HG03064 (cell line): Measurements from ENCODE around the gene OAS3.
"Not testable (repeated sequence)": the region's sequence is repeated elsewhere in the genome, so short reads cannot be mapped to it uniquely, and the experiment has no call there.

Source experiments
- ATAC-seq: cut with Tn5 transposase; IDR thresholded peaks from one replicate; pipeline ENCODE4 v1.9.1; 2021; ENCODE audit warnings: low read depth; ENCODE audit not compliant: unreplicated experiment

Gene OAS3

GRCh38 chr12:112937741-112938719 lies at the start of gene OAS3:
TSS of gene OAS3 (plus strand) at chr12:112938474. CDS start at chr12:112938531, 57 bp downstream.
- no peak for ATAC-seq

- ATAC-seq, result no peak
Observed at GRCh38 chr12:112891093-112892024, 46.9 kb upstream of the OAS3 start.

DNA sequence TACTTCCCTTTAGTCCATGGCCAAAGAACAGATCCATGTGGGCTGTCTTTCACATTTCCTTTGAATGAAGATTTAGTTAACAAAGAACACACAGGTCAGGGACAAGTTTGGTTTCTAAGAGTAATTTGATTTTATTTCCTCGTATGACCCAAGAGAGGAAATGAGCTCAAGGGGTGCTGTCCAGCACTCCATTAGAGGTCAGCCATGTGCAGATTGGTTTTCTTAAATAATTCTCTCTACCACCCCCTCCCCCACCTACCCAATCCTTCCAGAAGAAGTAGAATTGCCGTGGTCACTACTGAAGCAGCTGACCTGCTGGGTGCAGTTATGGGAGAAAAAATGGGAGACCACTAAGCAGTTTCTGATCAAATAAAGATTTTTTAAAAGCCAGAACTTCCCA lies 45.4 kb upstream of the OAS3 start:
- ATAC-seq, result no peak

DNA sequence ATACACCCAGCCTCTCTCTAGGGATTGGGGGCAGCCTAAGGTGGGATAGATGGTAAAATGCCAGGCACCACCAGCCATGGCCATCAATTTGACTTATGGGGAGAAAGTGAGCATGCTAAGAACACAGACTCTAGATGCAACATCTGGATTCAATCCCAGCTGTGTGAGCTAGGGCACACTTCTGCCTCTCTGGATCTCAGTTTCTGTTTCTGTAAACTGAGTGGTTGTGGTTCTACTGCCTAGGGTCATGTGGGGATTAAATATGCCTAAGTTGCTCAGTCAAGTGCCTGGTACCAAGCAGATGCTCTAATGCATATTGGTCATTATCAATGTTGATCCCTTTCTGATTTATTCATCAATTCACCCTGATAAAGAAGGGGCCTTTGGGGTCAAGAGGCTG lies 44.1 kb upstream of the OAS3 start:
- no peak for ATAC-seq

GRCh38 chr12:112898380-112898779 lies 39.9 kb upstream of the OAS3 start:
- ATAC-seq, result no peak

GRCh38 chr12:112900298-112901145 lies 37.8 kb upstream of the OAS3 start:
- ATAC-seq, result no peak

GRCh38 chr12:112901271-112901670 lies 37.0 kb upstream of the OAS3 start:
- no peak for ATAC-seq

DNA sequence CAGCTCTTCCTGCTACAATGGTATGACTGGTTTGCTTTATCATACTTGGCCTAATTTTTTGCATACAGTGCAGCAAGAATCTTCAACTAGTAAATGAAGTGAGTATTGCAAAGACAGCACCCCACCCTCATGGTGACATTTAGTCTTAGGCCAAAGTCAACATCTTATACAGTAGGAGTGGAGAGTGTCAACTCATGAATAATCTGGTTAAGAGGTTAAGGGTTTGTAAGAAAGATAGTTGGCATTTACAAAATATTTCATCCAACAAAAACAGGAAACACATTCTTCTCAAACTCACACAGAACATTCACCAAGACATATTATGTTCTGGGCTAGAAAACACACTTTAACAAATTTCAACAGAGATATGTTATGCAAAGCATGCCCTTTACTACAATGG lies 33.7 kb upstream of the OAS3 start:
- ATAC-seq, result no peak

DNA sequence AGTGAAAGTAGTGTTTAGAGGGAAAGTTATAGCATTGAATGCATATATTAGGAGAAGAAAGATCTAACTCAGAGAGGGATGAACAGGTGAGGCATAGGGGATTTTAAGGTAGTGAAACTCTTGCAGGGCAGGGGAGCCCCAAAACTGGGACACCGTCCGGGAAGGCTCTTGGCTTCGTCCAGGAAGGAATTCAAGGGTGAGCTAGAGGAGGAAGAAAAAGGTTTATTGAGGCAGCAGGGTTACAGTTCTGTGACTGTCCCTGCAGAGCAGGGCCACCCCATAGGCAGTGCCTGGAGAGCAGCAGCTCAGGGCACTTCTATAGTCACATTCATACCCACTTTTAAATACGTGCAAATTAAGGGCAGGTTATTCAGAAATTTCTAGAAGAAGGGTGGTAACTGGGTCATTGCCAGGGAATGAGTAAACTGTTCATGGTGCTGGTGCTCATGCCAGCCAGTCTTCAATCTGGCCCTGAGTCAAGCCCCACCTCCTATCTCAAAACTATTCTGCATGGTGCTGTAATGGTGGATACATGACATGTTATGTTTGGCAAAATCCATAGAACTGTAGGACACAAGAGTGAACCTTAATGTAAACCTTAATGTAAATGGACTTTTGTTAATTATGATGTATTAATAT lies 32.7 kb upstream of the OAS3 start:
- no peak for ATAC-seq

- peak; percentile 67 for ATAC-seq
Observed at GRCh38 chr12:112906712-112907414, 31.4 kb upstream of the OAS3 start, which contains the start of gene OAS1. TSS of gene OAS1 (plus strand) at chr12:112906962. CDS start at chr12:112907040, 78 bp downstream.

GRCh38 chr12:112907415-112908157 lies 30.7 kb upstream of the OAS3 start:
- ATAC-seq, result peak; percentile 49

DNA sequence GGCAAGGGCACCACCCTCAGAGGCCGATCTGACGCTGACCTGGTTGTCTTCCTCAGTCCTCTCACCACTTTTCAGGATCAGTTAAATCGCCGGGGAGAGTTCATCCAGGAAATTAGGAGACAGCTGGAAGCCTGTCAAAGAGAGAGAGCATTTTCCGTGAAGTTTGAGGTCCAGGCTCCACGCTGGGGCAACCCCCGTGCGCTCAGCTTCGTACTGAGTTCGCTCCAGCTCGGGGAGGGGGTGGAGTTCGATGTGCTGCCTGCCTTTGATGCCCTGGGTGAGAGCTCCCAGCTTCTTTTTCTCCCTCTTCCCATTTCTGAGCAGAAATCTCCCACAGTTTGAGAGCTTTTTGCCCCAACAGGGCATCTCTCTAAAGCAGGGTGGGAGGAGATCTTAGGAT lies 29.7 kb upstream of the OAS3 start:
- no peak for ATAC-seq

GRCh38 chr12:112909693-112910092 lies 28.6 kb upstream of the OAS3 start:
- no peak for ATAC-seq

DNA sequence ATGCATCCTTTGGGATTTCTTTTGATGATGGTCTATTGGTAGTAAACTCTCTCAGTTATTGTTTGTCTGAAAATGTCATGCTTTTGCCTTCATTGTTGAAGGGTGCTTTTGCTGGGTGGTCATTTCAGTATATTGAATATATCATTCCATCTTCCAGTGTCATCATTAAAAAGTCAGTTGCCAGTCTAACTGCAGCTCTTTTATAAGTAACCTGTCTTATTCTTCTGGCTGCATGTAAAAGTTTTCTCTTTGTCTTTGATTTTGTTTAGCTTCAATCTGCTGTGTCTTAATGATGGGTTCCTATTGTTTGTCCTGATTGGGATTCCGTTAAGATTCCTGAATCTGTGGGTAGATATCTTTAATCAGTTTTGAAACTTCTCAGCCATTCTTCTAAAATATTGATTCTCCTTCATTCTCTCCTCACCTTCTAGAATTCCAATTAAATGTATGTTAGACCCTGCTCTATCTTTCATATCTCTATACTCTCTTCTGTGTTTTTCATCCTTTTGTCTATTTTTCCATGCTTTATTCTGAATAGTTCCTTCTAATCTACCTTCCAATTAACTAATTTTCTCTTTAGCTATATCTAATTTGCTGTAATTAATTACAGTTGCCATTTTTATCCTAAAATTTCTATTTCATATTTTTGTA lies 25.1 kb upstream of the OAS3 start:
- no peak for ATAC-seq

DNA sequence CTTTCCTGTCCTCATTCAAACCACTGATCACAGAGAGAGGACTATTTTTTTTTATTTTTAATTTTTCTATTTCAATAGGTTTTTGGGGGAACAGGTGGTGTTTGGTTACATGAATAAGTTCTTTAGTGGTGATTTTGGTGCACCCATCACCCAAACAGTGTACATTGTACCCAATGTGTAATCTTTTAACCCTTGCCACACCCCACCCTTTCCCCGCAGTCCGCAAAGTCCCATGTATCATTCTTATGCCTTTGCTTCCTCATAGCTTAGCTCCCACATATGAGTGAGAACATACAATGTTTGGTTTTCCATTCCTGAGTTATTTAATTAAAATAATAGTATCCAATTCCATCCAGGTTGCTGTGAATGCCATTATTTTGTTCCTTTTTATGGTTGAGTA lies 24.4 kb upstream of the OAS3 start:
- not testable (repeated sequence) for ATAC-seq

DNA sequence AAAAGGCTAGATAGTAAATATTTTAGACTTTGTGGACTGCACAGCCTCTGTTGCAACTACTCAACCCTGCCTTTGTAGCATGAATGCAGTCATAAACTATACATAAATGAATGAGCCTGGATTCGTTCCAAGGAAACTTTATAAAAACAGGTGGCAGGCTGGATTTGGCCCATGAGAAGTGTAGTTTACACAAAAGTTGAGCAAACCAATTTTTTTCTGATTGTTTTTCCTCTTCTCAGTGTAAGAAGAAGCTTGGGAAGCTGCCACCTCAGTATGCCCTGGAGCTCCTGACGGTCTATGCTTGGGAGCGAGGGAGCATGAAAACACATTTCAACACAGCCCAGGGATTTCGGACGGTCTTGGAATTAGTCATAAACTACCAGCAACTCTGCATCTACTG lies 22.0 kb upstream of the OAS3 start:
- ATAC-seq, result no peak

DNA sequence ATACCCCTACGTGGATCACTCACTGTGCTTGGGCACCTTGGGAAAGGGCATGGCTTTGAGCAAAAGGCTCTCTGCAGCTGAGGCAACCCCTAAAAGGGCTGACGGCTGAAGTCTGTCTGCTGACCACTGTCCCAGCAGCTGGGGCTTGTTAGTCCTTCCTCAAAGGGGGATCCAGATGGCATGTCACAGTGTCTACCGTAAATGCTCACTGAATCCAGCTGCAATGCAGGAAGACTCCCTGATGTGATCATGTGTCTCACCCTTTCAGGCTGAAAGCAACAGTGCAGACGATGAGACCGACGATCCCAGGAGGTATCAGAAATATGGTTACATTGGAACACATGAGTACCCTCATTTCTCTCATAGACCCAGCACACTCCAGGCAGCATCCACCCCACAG lies 19.2 kb upstream of the OAS3 start:
- ATAC-seq, result no peak

- peak; percentile 65 for ATAC-seq
Observed at GRCh38 chr12:112924986-112925385, 13.3 kb upstream of the OAS3 start.
